ENCODE data around the gene BICDL1. TPM values are rescaled to one million over a fixed set of nuclear protein-coding genes. Genes with fewer than 3 reads are reported as not detected.

The BICDL1 gene
- total RNA-seq, 1 donor from 2014 or later: not detected

DNA sequence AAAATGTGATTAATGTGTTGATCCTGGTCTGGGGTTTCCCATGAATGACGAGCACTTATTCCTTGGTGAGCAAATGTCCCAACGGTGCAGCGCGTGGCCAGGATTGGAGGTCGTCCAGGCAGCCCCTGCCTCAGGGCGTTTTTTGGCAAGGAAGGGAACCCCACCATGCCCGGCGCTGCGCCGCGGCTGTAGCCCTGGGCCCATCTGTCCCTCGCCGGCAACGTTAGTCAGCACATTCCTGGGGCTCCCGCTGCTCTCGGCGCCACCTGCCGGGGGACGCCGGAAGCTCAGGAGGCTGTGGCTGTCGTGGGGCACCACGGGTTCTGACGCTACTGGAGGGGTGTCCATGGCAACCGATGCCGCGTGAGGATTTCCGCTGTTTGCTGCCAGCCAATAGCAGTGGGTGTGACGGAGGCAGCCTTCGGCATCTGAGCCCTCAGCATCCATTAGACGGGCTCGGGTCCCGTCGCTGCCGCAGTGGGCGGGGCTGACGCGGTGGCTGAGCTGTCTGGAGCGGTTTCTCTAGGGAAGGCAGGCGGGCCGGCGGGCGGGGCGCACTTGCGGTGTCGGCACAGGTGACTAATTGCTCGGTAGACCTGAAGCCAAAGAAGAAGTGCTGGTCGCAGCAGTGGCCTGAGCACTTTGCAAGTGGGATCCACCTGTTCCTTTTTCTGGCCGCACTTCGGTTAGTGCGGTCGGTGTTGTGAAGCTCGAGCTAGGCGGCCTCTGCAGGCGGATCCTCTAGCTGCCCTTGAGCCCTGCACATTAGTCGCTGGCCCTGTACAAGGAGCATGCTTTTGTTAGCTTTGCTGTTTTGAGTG lies 98.0 kb downstream of the BICDL1 start:
- H3K4me3 Mint-ChIP-seq (ENCODE audit: unreplicated experiment): peak overlapping the region; percentile 78

DNA sequence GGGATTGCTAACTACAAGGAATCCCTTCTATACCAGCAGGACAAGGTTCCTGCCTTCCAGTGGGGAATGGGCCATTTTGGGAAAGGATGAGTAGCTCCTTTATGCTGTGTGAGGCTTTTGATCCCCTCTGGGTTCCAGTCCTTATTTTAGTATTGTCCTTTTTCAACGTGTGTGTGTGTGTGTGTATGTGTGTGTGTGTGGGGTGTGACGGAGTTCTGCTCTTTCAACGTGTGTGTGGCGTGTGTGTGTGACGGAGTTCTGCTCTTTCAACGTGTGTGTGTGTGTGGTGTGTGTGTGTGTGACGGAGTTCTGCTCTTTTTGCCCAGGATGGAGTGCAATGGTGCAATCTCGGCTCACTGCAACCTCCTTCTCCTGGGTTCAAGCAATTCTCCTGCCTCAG lies 100.1 kb downstream of the BICDL1 start:
- Mint-ChIP-seq H3K27ac (ENCODE audit: unreplicated experiment) (no peak overlapping the region), H3K4me1 (ENCODE audit: unreplicated experiment) (peaks cover 17% of the 10 kb centered on the region), H3K27me3 (ENCODE audit: unreplicated experiment) (peaks cover 2% of the 10 kb centered on the region), H3K4me3 (ENCODE audit: unreplicated experiment) (no peak overlapping the region), H3K9me3 (ENCODE audit: unreplicated experiment) (no peaks in the 10 kb centered on the region), H3K36me3 (ENCODE audit: unreplicated experiment) (peaks cover 10% of the 10 kb centered on the region)
- TF ChIP-seq, protein P1, sequence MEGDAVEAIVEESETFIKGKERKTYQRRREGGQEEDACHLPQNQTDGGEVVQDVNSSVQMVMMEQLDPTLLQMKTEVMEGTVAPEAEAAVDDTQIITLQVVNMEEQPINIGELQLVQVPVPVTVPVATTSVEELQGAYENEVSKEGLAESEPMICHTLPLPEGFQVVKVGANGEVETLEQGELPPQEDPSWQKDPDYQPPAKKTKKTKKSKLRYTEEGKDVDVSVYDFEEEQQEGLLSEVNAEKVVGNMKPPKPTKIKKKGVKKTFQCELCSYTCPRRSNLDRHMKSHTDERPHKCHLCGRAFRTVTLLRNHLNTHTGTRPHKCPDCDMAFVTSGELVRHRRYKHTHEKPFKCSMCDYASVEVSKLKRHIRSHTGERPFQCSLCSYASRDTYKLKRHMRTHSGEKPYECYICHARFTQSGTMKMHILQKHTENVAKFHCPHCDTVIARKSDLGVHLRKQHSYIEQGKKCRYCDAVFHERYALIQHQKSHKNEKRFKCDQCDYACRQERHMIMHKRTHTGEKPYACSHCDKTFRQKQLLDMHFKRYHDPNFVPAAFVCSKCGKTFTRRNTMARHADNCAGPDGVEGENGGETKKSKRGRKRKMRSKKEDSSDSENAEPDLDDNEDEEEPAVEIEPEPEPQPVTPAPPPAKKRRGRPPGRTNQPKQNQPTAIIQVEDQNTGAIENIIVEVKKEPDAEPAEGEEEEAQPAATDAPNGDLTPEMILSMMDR (IDR thresholded peaks at IDR 0.05): no peak
- no peak for DNase-seq (ENCODE audit: extremely low spot score, unreplicated experiment)

More for the DNA sequence above, 98.0 kb downstream of the BICDL1 start:
- DNase-seq (ENCODE audit: extremely low spot score, unreplicated experiment): peak; percentile 100
- H3K27ac Mint-ChIP-seq (ENCODE audit: unreplicated experiment): peak overlapping the region; percentile 91
- no peaks in the 10 kb centered on the region for H3K9me3 Mint-ChIP-seq (ENCODE audit: unreplicated experiment)
- peaks cover 7% of the 10 kb centered on the region for H3K36me3 Mint-ChIP-seq (ENCODE audit: unreplicated experiment)
- TF ChIP-seq, protein P1 (IDR thresholded peaks at IDR 0.05): peak; percentile 98
- peaks cover 15% of the 10 kb centered on the region for H3K4me1 Mint-ChIP-seq (ENCODE audit: unreplicated experiment)
- peaks cover 2% of the 10 kb centered on the region for H3K27me3 Mint-ChIP-seq (ENCODE audit: unreplicated experiment)

DNA sequence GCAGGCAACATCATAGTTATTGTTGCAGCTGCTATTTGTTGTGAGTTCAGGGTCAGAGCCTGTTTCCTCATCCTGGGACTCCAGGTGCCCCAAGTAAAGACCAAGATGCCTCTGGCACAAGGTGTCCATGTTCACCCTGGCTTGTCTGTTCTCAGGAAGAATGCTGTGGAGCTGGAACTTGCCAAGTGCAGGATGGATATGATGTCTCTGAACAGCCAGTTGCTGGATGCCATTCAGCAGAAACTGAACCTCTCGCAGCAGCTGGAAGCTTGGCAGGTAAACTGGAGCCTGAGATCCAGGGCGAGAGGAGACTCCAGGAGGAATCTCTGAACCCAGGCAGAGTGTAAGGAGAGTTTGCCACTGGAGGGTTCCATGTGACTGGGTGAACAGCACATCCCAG lies 100.8 kb downstream of the BICDL1 start:
- TF ChIP-seq, protein P1 (IDR thresholded peaks at IDR 0.05): no peak

DNA sequence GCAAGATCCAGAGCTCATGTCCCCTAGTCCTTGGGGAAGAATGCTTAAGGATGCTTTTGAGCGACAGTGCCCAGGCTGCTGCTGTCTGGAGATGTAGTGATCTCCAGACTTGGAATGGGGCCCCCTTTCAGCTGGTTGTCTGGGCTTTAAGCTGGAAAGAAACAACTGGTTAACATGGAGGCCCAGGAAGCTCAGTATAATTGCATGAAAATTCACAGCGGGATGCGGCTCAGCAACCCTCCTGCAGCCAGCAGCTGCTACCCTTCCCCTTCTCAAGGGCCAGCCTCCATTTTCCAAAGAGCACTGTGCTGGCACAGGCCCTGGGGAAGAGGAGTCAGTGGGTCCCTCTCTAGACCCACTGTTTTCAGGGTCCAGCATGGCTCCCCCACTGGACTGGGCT lies 101.2 kb downstream of the BICDL1 start:
- no peaks in the 10 kb centered on the region for H3K27me3 Mint-ChIP-seq (ENCODE audit: unreplicated experiment)
- H3K9me3 Mint-ChIP-seq (ENCODE audit: unreplicated experiment): no peaks in the 10 kb centered on the region
- no peak for DNase-seq (ENCODE audit: extremely low spot score, unreplicated experiment)
- peaks cover 12% of the 10 kb centered on the region for H3K36me3 Mint-ChIP-seq (ENCODE audit: unreplicated experiment)
- no peak overlapping the region for H3K4me3 Mint-ChIP-seq (ENCODE audit: unreplicated experiment)
- TF ChIP-seq, protein P1 (IDR thresholded peaks at IDR 0.05): no peak
- peaks cover 17% of the 10 kb centered on the region for H3K4me1 Mint-ChIP-seq (ENCODE audit: unreplicated experiment)
- no peak overlapping the region for H3K27ac Mint-ChIP-seq (ENCODE audit: unreplicated experiment)

More for the DNA sequence above, 100.8 kb downstream of the BICDL1 start:
- Mint-ChIP-seq H3K36me3 (ENCODE audit: unreplicated experiment) (peaks cover 11% of the 10 kb centered on the region), H3K4me1 (ENCODE audit: unreplicated experiment) (peaks cover 17% of the 10 kb centered on the region), H3K9me3 (ENCODE audit: unreplicated experiment) (no peaks in the 10 kb centered on the region), H3K27ac (ENCODE audit: unreplicated experiment) (no peak overlapping the region), H3K4me3 (ENCODE audit: unreplicated experiment) (no peak overlapping the region), H3K27me3 (ENCODE audit: unreplicated experiment) (peaks cover 1% of the 10 kb centered on the region)
- no peak for DNase-seq (ENCODE audit: extremely low spot score, unreplicated experiment)

GRCh38 chr12:120090626-120091295 lies 101.7 kb downstream of the BICDL1 start:
- Mint-ChIP-seq H3K4me1 (ENCODE audit: unreplicated experiment) (peaks cover 17% of the 10 kb centered on the region), H3K27ac (ENCODE audit: unreplicated experiment) (no peak overlapping the region), H3K36me3 (ENCODE audit: unreplicated experiment) (peaks cover 12% of the 10 kb centered on the region), H3K27me3 (ENCODE audit: unreplicated experiment) (no peaks in the 10 kb centered on the region), H3K4me3 (ENCODE audit: unreplicated experiment) (no peak overlapping the region), H3K9me3 (ENCODE audit: unreplicated experiment) (no peaks in the 10 kb centered on the region)
- TF ChIP-seq, protein P1 (IDR thresholded peaks at IDR 0.05): no peak
- DNase-seq (ENCODE audit: extremely low spot score, unreplicated experiment): no peak

Data from osteocyte (in vitro differentiated cells).